IPS-18c (cell line): ENCODE measurements around the gene ACOX2.

ENCODE experiments used
- H3K4me3 ChIP-seq: 2 replicates; pipeline ENCODE4 v1.7.0; 2013; ENCODE audit warnings: low read depth, mild to moderate bottlenecking, low read length, moderate library complexity; ENCODE audit not compliant: insufficient read depth
- H3K9me3 ChIP-seq: one replicate; pipeline ENCODE4 v1.6.1; 2013; ENCODE audit warnings: mild to moderate bottlenecking, low read length, moderate library complexity; ENCODE audit not compliant: control insufficient read depth, insufficient read depth

ACOX2 gene

DNA sequence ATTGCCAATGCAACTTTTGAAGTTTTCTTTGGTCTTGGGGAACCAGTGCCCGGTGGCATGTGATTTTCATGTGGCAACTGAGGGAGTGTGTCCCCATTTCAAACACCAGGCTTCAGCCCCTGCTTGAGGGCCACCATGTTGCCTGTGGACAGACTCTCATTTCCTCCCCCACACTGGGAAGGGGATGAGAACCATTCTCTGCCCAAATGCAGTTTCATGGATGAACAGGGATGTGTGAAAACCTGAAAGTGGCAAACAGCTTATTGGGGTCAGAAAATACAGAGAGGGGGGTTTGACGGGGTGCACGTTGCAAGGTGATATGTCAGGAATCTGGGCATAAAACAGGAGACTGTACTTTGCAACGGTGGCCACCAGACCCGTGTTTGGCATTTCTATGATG lies 33.9 kb upstream of the ACOX2 start:
- Histone ChIP-seq H3K4me3 (no peak overlapping the region), H3K9me3 (no peaks in the 10 kb centered on the region)

DNA sequence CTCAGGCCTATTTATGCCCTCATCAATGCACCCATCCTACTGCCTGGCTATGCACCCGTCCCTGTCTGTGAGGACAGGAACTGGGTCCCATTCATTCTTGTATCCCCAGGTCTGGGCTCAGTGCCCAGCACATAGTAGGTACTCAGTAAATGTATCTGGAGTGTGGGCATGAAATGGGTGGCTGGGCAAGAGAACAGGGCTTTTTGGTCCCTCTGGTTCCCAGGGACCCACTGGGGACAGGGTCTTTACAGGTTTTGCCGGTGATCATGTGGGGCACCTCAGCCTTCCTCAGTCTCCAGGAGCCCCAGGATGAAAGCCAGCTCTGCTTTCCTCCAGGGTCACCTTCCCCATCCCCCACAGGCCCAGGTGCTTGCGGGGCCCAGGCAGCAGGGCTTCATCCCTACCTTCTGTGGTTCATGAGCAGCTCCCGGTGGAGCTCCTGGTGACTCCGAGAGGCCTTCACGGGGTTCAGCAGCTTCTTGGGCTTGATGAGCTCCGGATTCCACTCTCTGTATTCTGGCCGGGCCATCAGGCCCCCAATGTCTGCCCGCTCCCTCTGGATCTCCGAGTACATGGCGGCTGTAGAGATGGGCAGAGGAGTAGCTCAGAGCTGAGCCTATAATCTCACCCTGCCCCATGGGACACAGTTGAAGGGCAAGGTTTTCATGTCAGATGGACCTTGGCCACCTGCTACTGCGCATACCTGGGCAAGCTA lies 32.5 kb upstream of the ACOX2 start:
- Histone ChIP-seq H3K4me3 (no peak overlapping the region), H3K9me3 (no peaks in the 10 kb centered on the region)

DNA sequence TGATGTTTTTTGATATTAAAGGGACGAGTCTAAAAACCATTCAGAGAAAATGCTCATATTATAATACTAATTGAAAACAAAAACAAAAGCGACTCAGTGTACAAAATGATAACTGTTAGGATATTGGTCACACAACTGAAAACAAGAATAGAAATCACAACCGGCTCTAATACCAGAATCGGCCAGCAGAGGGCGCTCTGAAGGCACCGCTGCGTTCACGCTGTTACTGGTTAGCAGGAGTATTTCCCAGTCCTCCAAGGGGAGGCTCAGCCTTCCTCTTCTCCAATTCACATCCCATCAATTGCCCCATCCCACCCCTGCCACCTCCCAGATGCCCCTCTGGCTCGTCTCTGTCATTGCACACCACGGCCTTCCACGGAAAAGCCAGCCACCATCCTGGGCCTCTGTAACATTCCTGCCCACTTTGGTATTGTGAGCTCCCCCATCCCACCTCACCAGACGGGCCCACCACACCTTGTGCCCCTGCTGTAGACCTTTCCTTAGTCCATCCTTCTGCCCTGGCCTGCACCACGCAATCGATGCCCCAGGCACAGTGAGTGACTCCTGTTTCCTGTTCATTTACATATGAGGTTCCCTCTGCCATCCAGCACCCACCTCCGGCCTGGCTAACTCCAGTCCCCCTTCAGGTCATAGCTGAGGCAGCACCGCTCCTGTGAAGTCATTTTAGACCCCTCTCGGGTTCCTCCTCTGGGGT lies 31.7 kb upstream of the ACOX2 start:
- H3K9me3 ChIP-seq = no peaks in the 10 kb centered on the region
- H3K4me3 ChIP-seq = no peak overlapping the region

DNA sequence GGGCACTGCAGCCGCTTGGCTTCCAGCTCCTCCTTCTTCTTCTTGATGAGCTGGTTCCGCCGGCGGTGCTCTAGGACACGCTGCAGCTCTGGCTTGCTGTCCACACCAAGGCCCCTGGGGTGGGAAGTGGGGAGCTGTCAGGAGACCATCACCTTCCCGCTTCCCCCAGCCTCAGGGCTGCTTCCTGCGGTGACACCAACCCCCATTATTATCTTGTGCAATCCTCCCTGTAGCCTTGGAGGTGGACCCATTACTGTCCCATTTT lies 30.2 kb upstream of the ACOX2 start:
- Histone ChIP-seq H3K4me3 (no peak overlapping the region), H3K9me3 (no peaks in the 10 kb centered on the region)

DNA sequence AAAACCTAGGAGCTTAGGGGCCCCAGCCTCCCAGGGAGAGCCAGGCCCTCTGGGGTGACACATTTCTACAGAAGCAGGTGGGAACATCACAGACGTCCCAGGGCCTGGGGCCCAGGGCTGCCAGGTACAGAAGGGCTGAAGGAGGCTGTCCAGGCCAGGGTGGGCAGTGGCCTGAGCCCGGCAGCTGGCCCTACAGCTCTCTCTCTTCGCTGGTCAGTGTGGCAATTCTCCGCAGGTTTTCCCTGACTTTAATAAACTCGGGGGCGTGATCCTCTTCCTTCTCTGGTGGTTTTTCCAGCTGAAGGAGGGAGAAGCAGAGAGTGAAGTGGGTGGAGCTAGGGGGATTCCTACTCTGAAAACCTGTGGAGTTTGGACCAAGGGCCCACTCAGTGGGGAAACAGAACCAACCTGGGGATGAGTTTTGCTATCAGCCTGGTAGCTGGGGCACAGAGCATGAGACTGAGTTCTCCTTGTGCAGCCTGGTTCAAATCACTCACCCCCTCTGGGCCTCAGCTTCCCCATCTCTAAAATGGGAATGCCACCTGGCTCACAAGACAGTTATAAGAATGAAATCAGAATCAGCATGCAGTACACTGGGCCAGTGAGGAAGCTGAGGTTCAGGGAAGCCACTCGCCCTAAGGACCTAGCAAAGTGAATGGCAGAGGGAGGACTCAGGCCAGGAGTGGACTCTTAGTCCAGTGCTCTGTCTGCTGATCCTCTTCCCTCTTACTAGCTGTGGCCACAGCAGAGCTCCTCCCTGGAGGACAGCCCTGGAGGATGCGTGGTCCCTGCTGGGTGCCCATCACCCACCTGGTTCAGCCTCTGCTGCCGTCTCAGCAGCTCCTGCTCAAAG lies 29.6 kb upstream of the ACOX2 start:
- no peaks in the 10 kb centered on the region for H3K9me3 ChIP-seq
- no peak overlapping the region for H3K4me3 ChIP-seq

DNA sequence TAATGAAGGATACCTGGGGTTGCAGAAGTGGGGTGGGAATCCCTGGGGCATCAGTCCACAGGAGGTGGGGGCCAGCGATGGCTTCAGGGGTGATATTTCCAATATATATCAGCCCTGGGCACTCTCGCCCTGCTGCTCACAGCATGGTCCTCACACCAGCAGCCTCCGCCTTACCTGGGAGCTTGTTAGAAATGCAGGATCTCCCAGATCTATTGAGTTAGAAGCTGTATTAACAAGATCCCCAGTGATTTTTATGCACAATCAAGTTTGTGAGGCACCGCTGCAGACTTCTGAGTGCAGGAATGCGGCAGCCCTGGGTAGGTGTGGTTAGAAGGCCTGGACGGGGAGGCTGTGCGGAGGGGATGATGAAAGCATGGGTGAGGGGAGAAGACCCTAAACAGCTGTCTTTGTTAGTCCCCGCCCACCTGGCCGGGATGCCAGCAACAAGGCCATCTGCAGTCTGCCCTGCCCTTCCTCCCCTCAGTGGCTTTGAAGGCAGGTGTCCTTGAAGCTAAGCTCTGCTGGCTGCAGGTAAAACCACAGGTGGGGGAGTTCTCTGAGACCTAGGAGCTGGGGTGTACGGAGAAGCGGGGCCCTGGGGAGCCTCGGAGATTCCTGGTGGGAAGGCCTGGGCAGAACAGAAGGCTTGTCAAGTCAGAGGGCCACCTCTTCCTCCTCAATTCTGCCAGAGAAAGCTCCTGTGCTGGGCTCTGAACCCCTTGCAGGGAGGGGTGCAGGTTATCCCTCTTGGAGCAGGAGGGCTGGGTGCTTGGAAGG lies 28.8 kb upstream of the ACOX2 start:
- no peak overlapping the region for H3K4me3 ChIP-seq
- no peaks in the 10 kb centered on the region for H3K9me3 ChIP-seq

DNA sequence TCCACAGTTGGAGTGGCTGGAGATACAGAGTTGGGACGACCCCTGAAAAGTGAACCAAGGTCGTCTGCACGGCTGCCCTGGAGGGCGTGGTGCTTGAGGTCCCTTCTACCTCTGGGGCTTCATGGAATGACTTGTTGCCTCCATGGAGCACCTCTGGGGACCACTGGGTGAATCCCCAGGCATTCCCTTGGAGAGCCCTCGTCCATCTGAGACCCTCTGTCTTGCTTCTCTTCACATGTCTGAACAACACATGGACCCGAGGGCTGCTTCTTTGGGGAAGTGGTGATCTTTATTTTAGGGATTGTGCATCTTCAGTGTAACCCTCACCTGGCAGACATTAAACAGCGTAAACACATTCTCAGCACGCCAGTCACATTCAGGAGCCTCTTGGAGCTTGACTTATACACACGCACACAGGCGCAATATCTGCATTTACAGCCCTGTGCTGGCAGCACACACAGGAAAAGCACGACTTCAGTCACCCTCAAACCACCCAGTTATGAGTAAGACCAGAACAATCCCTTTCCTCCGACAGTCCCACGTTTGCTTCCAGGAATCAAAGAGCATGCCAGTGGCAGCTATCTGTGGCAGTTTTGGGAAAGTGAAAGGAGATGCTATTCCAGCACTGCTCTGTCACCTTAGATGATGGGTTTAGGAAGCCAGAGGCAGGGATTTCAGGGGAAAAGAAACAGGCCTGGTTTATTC lies 27.6 kb upstream of the ACOX2 start:
- Histone ChIP-seq H3K4me3 (no peak overlapping the region; the same call in 1 of the 2 replicates), H3K9me3 (no peaks in the 10 kb centered on the region)

DNA sequence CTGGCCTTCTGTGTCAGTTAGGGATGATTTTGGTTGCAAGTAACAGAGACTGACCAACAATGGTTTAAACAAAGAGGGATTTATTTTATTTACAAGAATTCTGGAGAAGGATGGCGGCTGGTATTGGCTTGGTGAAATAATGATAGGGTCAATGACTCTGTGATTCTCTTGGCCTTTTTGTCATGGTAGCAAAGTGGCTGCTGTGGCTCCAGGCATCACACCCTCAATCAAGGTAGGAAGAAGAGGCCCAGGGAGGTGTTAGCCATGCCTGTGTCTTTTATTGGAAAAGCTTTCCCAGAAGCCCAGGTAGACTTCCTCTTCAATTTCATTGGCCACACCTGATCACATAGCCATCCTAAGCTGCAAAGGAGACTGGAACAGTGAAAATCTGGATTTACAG lies 27.1 kb upstream of the ACOX2 start:
- no peak overlapping the region for H3K4me3 ChIP-seq
- no peaks in the 10 kb centered on the region for H3K9me3 ChIP-seq

DNA sequence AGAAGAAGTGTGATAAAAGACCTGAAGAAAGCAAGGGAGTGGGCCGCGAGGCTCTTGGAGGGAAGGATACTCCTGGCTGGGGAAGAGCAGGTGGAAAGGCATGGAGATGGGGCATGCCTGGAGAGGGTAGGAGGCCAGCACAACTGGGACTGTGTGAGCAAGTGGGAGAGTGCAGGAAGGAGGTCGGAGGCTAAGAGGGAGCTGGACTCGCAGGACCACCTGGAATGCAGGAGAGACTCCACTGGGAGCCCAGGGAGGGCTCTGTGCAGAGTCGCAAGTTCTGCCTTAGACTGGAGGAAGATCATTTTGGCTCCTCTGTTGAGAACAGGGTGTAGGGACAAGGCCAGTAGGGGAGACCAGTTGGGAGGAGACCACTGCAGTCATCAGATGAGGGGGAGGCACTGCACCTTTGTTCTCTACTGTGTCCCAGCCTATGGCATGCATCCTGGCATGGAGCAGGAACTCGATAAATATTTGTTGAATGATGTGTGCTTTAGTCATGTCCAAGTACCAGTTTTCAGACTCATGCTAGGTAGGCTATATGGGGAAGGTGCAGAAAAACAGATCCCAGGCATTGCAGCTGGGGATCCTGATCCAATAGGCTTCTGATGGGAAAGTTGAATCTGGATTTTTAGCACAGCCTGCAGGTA lies 26.5 kb upstream of the ACOX2 start:
- Histone ChIP-seq H3K4me3 (no peak overlapping the region), H3K9me3 (no peaks in the 10 kb centered on the region)

DNA sequence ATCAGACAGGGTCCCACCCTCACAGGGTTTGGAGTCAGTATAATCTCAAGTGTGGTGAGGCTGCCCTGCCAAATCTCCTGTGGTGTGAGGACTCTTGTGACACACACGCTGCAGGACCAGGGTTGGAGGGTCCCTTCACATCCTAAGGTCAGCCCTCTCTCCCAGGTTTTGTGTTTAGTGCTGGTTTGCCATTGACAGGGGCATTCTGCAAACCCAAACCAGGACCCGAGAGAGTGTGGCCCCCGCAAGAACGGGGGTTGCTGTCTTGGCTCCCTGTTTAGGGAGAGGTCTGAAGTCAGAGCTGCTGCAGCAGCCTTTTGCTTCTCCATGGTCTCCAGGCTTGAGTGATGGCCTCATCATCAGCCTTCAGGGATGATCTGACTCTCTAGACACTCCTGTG lies 25.5 kb upstream of the ACOX2 start:
- Histone ChIP-seq H3K4me3 (no peak overlapping the region), H3K9me3 (no peaks in the 10 kb centered on the region)

DNA sequence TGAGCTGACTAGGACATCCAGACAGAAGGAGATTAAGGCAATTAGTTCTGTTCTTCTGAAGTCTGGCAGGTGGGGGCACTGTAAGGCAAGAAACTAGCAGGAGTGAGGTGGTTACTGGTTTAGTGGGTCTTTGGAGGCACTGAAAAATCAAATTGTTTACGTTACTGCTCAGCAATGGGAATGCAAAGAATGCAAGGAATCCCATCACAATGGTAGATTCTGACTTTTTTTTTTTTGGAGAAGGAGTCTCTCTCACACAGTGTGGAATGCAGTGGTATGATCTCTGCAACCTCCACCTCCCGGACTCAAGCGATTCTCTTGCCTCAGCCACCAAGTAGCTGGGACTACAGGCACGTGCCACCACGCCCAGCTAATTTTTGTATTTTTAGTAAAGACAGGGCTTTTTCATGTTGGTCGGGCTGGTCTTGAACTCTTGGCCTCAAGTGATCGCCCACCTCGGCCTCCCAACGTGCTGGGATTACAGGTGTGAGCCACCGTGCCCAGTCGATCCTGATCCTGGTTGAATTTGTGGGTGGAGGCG lies 23.9 kb upstream of the ACOX2 start:
- Histone ChIP-seq H3K9me3 (no peaks in the 10 kb centered on the region), H3K4me3 (no peak overlapping the region)

DNA sequence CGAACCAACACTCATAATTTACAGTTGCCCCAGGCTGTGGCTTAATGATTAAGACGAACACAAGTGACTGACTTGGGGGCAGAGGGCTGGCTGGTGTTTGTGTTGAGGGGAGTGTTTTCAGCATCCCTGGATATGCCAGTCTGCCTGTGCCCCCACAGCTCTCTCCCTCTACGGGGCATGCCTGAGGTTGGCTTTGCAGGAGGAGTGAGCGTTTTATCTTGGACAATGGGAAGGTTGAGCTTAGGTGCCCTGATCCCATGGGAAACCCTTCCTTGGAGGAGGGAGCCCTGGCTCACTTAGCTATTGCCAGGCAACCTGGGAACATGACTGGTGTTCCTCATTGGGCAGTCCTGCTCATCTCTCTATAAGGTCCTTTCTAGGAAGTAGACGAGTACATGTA lies 22.6 kb upstream of the ACOX2 start:
- no peak overlapping the region for H3K4me3 ChIP-seq
- no peaks in the 10 kb centered on the region for H3K9me3 ChIP-seq

DNA sequence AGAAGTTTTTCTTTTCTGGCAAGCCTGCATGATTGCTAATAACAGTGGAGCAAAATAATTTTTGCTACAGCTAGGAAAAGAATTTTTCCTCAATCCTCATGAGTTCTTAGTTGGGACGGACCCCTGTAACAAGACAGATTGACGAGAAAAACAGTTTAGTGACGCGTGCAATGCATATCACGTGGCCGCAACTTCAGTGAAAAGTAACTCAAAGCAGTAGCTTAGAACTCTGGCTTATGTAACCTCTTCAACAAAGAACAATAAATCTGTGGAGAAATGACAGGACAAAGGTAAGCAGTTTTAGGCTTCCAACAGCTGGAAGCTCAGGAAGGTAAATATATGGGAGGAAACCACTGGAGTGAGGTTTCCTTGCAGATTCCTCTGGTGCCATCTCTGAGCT lies 20.5 kb upstream of the ACOX2 start:
- peaks cover 3% of the 10 kb centered on the region for H3K9me3 ChIP-seq

DNA sequence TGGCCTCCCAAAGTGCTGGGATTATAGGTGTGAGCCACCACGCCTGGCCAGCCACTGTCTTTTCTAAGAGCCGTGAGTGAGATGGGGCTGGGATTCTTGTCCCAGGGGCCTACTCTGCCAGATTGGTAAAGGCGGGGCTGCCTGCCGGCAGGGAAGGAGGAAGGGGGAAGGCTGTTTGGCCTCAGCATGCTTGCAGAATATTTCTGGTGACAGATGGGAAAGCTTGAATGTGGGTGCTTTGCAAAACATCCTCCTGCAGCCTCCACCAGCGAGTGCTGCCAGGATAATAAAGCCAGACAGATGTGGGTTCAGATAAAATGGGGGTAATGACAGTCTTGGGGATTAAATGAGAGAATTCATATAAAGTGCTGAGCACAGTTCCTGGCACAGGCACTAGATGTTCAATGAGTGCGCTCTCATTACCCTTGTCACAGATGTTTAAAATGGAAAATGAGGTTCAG lies 19.8 kb upstream of the ACOX2 start:
- H3K4me3 ChIP-seq = no peak overlapping the region
- H3K9me3 ChIP-seq = peaks cover 3% of the 10 kb centered on the region

More for the DNA sequence above, 20.5 kb upstream of the ACOX2 start:
- no peak overlapping the region for H3K4me3 ChIP-seq

DNA sequence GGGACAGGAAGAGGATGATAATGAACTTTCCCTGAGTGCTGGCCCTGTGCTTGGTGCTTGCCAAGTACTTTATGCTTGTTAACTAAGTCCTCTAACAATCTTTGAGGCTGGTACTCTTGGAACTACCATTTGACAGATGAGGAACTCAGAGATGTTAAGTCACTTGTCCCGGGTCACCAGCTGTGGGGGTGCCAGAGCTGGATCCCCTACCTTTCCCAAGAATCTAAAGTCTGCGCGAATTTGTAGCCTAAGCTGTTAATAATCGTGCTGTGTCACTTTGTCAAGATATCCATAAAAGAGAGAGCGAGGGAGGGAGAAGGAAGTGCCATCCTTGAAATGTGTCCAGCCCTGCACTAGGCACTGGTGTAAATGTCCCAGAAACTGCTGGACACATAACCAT lies 19.0 kb upstream of the ACOX2 start:
- Histone ChIP-seq H3K4me3 (no peak overlapping the region), H3K9me3 (peaks cover 3% of the 10 kb centered on the region)

DNA sequence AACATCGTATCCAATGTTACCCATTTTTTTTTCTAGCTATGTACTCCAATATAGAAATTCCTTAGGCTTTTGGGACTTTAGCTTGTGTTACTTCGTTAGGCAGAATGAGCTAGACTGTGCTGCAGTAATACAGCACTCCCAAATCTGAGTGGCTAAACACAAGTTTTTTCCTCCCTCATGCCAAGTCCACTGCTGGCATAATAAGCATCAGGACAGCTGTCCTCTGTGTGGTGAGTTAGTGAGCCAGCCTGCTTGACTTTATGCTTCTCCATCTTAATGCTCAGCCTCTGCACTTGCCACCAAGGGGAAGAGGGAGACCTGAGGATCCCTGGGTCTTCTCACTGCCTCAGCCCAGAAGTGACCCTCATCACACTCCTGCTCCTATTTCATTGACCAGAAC lies 18.2 kb upstream of the ACOX2 start:
- Histone ChIP-seq H3K9me3 (peaks cover 3% of the 10 kb centered on the region), H3K4me3 (no peak overlapping the region)
